PC-9 (cell line): ENCODE data around the gene DMKN. TPM values are rescaled to one million over a fixed set of nuclear protein-coding genes. Genes with fewer than 3 reads are reported as not detected.
A peak's percentile ranks its signal among the peaks of the same experiment; 100 is the strongest.
"Not testable (repeated sequence)": the region's sequence is repeated elsewhere in the genome, so short reads cannot be mapped to it uniquely, and the experiment has no call there.

ENCODE experiments used
- BruUV-seq: library from RNA; stranded (reverse); fragments of 400-500 nt; replicated peaks from 2 replicates; lab custom pipeline; 2021; lab: Mats Ljungman, UMichigan
- CTCF ChIA-PET: fragments of 300-600 bp; sonication (Branson Sonifier 250); formaldehyde crosslinking; loops from one replicate; lab custom pipeline; 2022; ENCODE audit warnings: antibody characterized with exemption; lab: Charles Lee
- POLR2A ChIA-PET: fragments of 300-600 bp; sonication (Branson Sonifier 250); formaldehyde crosslinking; loops from one replicate; lab custom pipeline; 2022; ENCODE audit warnings: antibody characterized with exemption; ENCODE audit not compliant: unreplicated experiment; lab: Charles Lee
- DNase-seq, 2 experiments: peaks; one replicate each; pipeline versions ENCODE4 v3.0.0 to v3.0.0-alpha.2; 2015 to 2022; ENCODE audit warnings: mixed read lengths in 1 of 2
- H2AFZ ChIP-seq: fragments of 200-600 bp; sonication (generic); 2 replicates; pipeline ENCODE4 v1.8.1; 2017; ENCODE audit warnings: antibody characterized with exemption
- H3F3A ChIP-seq: fragments of 200-600 bp; sonication (generic); 2 replicates; pipeline ENCODE4 v1.8.1; 2017; ENCODE audit warnings: antibody characterized with exemption, mild to moderate bottlenecking, low read depth; ENCODE audit not compliant: insufficient read depth
- H3K27ac ChIP-seq: fragments of 200-600 bp; sonication (generic); 2 replicates; pipeline ENCODE4 v1.6.1; 2016; ENCODE audit warnings: mixed run types
- H3K27me3 ChIP-seq: fragments of 200-600 bp; sonication (generic); 2 replicates; pipeline ENCODE4 v1.6.1; 2016; ENCODE audit warnings: low read depth, mixed run types; ENCODE audit not compliant: insufficient read depth
- H3K36me3 ChIP-seq: fragments of 200-600 bp; sonication (generic); 2 replicates; pipeline ENCODE4 v1.6.1; 2016; ENCODE audit warnings: low read depth, mixed run types
- H3K4me1 ChIP-seq: fragments of 200-600 bp; sonication (generic); replicated peaks from 2 replicates; pipeline ENCODE4 v1.6.1; 2016; ENCODE audit warnings: mixed run types; ENCODE audit not compliant: insufficient read depth
- H3K4me2 ChIP-seq: fragments of 200-600 bp; sonication (generic); 2 replicates; pipeline ENCODE4 v1.6.1; 2017; ENCODE audit warnings: mixed run types
- H3K4me3 ChIP-seq: fragments of 200-600 bp; sonication (generic); 2 replicates; pipeline ENCODE4 v1.6.1; 2016; ENCODE audit warnings: mixed run types
- H3K79me2 ChIP-seq: fragments of 200-600 bp; sonication (generic); 2 replicates; pipeline ENCODE4 v1.6.1; 2017; ENCODE audit warnings: low read depth, mixed run types
- H3K9me2 ChIP-seq: fragments of 200-600 bp; sonication (generic); 2 replicates; pipeline ENCODE4 v1.8.1; 2017; ENCODE audit warnings: mild to moderate bottlenecking; ENCODE audit not compliant: insufficient read depth
- H3K9me3 ChIP-seq: fragments of 200-600 bp; sonication (generic); 2 replicates; pipeline ENCODE4 v1.8.1; 2016; ENCODE audit warnings: low read depth; ENCODE audit not compliant: insufficient read depth
- H4K20me1 ChIP-seq: fragments of 200-600 bp; sonication (generic); 2 replicates; pipeline ENCODE4 v1.8.1; 2017; ENCODE audit not compliant: insufficient read depth
- EZH2 ChIP-seq: fragments of 200-600 bp; sonication (generic); IDR thresholded peaks from 2 replicates; pipeline ENCODE4 v1.8.0; 2017; ENCODE audit warnings: antibody characterized with exemption, low read depth
- intact Hi-C: fragments of 100-400 bp; cut with micrococcal nuclease; formaldehyde crosslinking; loops from one replicate; pipeline ENCODE4 v1.10.0; 2022; ENCODE audit not compliant: unreplicated experiment
- total RNA-seq: library from RNA; stranded (reverse); gene quantifications from 2 replicates; pipeline ENCODE4 v1.2.3, GENCODE V29; 2021
- TF ChIP-seq, protein P1 (sequence below): fragments of 200-600 bp; sonication (generic); conservative IDR thresholded peaks from 2 replicates; pipeline ENCODE4 v1.6.1; 2017; ENCODE audit warnings: mixed run types, antibody characterized with exemption, mild to moderate bottlenecking, moderate library complexity

Gene DMKN
- total RNA-seq, 1 experiment from 2014 or later, result 135 TPM

DNA sequence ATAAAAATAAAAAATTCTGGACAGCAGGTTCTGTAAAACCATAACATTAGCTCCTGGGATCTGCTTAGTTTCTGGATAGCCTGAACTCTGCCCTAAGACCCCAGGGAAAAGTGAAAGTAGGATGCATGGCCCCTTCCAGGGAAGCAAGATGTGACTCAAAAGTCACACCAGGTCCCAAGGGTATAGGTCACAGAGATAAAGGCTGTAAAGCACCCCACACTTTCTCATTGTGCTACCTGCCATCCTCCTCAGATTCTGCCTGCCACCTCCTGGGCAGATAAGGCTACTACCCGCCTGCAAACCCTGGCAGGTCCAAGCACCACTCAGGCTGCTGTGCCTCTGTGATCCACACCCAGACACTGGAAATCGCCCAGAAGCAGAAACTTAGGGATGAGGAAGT lies 44.8 kb downstream of the DMKN start:
- DNase-seq, result peak; percentile 38 to 55
- BruUV-seq, result no TSS peak
- Histone ChIP-seq H3K4me1 (no peaks in the 10 kb centered on the region), H3F3A (no peaks in the 10 kb centered on the region), H3K27me3 (no peaks in the 10 kb centered on the region), H3K27ac (no peak overlapping the region), H3K79me2 (no peaks in the 10 kb centered on the region), H3K9me3 (no peaks in the 10 kb centered on the region), H3K36me3 (no peaks in the 10 kb centered on the region), H2AFZ (no peak overlapping the region), H4K20me1 (no peaks in the 10 kb centered on the region), H3K9me2 (no peaks in the 10 kb centered on the region), H3K4me3 (no peak overlapping the region), H3K4me2 (no peak overlapping the region)
- intact Hi-C loops, result loop anchor here (1.0 to 5.0 kb wide), 4 partner anchors 115 to 200 kb away; partner anchors contain the start of gene USF2
- no peak for TF ChIP-seq EZH2
- TF ChIP-seq, protein P1, sequence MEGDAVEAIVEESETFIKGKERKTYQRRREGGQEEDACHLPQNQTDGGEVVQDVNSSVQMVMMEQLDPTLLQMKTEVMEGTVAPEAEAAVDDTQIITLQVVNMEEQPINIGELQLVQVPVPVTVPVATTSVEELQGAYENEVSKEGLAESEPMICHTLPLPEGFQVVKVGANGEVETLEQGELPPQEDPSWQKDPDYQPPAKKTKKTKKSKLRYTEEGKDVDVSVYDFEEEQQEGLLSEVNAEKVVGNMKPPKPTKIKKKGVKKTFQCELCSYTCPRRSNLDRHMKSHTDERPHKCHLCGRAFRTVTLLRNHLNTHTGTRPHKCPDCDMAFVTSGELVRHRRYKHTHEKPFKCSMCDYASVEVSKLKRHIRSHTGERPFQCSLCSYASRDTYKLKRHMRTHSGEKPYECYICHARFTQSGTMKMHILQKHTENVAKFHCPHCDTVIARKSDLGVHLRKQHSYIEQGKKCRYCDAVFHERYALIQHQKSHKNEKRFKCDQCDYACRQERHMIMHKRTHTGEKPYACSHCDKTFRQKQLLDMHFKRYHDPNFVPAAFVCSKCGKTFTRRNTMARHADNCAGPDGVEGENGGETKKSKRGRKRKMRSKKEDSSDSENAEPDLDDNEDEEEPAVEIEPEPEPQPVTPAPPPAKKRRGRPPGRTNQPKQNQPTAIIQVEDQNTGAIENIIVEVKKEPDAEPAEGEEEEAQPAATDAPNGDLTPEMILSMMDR, result peak; percentile 79
- POLR2A ChIA-PET, result no interaction called here
- CTCF ChIA-PET, result interaction anchor here (0.7 kb wide), 1 partner anchor 324 kb away, joined by 3 read pairs; no protein-coding TSS in a partner anchor

DNA sequence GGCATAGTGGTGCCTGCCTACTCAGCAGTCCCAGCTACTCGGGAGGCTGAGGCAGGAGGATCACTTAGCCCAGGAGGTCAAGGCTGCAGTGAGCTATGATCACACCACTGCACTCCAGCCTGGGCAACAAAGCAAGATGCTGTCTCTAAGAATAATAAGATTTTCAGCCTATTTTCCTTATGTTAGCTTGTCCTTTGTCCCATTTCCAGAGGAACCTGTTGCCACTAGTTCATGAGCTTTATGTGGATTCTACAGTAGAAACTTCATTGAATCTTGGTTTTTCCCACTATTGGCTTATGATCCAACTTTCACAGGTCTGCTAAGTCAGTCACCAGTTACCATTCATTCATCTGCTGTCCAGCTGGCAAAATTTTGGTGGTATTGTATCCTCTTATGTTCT lies 47.2 kb downstream of the DMKN start:
- Histone ChIP-seq H3K4me2 (no peak overlapping the region), H4K20me1 (no peaks in the 10 kb centered on the region), H3K79me2 (no peaks in the 10 kb centered on the region), H3K27ac (no peak overlapping the region), H3K36me3 (no peaks in the 10 kb centered on the region), H2AFZ (no peak overlapping the region), H3K9me3 (no peaks in the 10 kb centered on the region), H3K4me1 (no peaks in the 10 kb centered on the region), H3K4me3 (no peak overlapping the region), H3K27me3 (no peaks in the 10 kb centered on the region; the same call in 1 of the 2 replicates), H3K9me2 (no peaks in the 10 kb centered on the region), H3F3A (no peaks in the 10 kb centered on the region)
- DNase-seq, result no peak
- ChIA-PET CTCF (no interaction called here), POLR2A (no interaction called here)
- TF ChIP-seq, protein P1, result no peak
- TF ChIP-seq EZH2, result no peak
- intact Hi-C loops, result loop anchor here (5.0 kb wide), 2 partner anchors 159 to 179 kb away; no protein-coding TSS in a partner anchor
- no TSS peak for BruUV-seq

DNA sequence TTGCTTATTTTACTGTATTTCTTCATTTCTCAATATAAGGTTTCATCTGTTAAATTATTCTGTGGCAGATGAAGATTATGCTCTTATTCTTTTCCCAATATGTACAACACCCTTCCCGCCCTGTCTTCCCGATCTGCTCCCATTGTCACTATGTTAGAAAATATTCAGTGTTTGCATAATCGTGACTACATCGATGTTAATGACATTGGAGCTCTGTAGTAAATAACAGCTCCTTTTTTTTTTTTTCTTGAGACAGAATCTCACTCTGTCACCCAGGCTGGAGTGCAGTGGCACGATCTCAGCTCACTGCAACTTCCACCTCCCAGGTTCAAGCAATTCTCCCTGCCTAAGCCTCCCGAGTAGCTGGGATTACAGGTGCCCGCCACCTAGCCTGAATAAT lies 50.5 kb downstream of the DMKN start:
- H3F3A ChIP-seq, H3K9me3 ChIP-seq, H3K9me2 ChIP-seq, H3K79me2 ChIP-seq, H3K36me3 ChIP-seq, H3K4me3 ChIP-seq, POLR2A ChIA-PET, H2AFZ ChIP-seq, BruUV-seq, intact Hi-C loops, DNase-seq, H3K4me1 ChIP-seq, H3K4me2 ChIP-seq, H3K27me3 ChIP-seq, H3K27ac ChIP-seq, H4K20me1 ChIP-seq, CTCF ChIA-PET: not testable (repeated sequence)

DNA sequence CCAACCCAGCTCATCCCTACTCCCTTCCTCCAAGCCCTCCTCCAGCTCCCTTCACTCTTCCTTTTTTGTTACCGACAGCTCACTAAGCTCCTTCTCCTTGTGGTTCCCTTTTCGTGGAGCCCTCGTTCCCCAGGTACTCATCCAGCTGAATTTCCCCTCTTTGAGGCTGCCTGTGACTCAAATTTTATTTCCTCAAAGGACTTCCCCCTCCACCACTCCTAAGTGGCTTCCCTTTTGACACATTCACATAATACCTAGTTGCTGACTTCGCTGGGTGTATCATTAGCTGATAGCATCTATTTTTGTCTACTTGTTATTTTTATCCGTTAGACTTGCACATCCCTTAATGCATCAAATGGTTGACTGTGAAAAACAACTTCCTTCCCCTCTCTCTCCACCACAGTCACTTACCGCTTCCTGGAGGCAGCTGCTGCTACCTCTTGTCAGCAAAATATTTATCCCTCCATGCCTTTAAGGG lies 50.9 kb downstream of the DMKN start:
- POLR2A ChIA-PET, result no interaction called here
- Histone ChIP-seq H3K4me2 (no peak overlapping the region), H3K79me2 (no peaks in the 10 kb centered on the region), H4K20me1 (no peaks in the 10 kb centered on the region), H3K9me3 (no peaks in the 10 kb centered on the region), H3F3A (no peaks in the 10 kb centered on the region), H3K9me2 (no peaks in the 10 kb centered on the region), H3K27ac (no peak overlapping the region), H3K4me1 (no peaks in the 10 kb centered on the region), H3K27me3 (no peaks in the 10 kb centered on the region; the same call in 1 of the 2 replicates), H3K36me3 (no peaks in the 10 kb centered on the region), H2AFZ (no peak overlapping the region), H3K4me3 (no peak overlapping the region)
- no peak for DNase-seq
- CTCF ChIA-PET, result no interaction called here
- TF ChIP-seq, protein P1, result no peak
- no peak for TF ChIP-seq EZH2
- intact Hi-C loops, result no loop called here
- no TSS peak for BruUV-seq

DNA sequence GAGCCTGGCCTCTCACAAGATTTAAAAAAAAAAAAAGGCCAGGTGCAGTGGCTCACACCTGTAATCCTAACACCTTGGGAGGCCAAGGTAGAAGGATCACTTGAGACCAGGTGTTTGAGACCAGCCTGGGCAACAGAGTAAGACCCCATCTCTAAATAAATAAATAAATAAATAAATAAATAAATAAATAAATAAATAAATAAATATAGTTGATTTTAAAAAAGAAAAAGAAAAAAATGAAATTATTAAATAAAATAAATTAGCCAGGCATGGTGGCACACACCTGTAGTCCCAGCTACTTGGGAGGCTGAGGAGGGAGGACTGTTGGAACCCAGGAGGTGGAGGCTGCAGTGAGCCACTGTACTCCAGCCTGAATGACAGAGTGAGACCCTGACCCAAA lies 51.7 kb downstream of the DMKN start:
- intact Hi-C loops, H4K20me1 ChIP-seq, DNase-seq, H3K9me3 ChIP-seq, CTCF ChIA-PET, H3K4me1 ChIP-seq, H3K4me3 ChIP-seq, BruUV-seq, H3K9me2 ChIP-seq, H3F3A ChIP-seq, H3K27me3 ChIP-seq, H3K4me2 ChIP-seq, POLR2A ChIA-PET, H3K36me3 ChIP-seq, H3K27ac ChIP-seq, H3K79me2 ChIP-seq, H2AFZ ChIP-seq: not testable (repeated sequence)
